Measurements from ENCODE around the gene HPN. TPM values are rescaled to one million over a fixed set of nuclear protein-coding genes. Genes with fewer than 3 reads are reported as not detected.

HPN gene
- total RNA-seq, 1 experiment from 2014 or later: 0.84 TPM

GRCh38 chr19:35052599-35053190 is 11.2 kb downstream of the HPN start:
- DNase-seq (ENCODE audit: low read depth): no peak
- in situ Hi-C loops (cut with HindIII; ENCODE audit: low pct_unique_long_range_greater_than_20kb, low sequenced_read_pairs): no loop called here

DNA sequence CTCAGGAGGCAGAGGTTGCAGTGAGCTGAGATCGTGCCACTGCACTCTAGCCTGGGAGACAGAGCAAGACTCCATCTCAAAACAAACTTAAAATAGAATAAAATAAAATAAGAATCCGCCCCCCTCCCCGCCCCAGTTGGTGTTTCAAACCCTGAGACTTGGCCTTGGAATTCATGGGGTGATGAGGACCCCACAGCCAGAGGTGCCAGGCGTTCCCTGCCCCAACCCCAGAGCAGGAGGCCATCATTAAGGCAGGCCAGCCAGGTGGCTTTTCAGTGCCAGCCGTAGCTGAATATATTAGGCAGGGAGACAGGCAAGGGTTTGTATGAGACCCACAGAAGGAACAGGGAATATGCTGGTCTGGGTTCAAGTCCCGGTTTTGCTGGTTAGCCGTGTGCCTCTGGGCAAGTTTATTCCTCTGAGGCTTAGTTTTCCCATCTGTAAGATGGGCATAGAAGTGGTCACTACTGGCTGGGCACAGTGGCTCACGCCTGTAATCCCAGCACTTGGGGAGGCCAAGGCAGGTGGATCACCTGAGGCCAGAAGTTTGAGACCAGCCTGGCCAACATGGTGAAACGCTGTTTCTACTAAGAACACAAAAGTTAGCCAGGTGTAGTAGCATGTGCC is 12.3 kb downstream of the HPN start:
- no peak for DNase-seq (ENCODE audit: low read depth)
- in situ Hi-C loops (cut with HindIII; ENCODE audit: low pct_unique_long_range_greater_than_20kb, low sequenced_read_pairs): no loop called here

- in situ Hi-C loops (cut with HindIII; ENCODE audit: low pct_unique_long_range_greater_than_20kb, low sequenced_read_pairs): no loop called here
These were observed 13.1 kb downstream of the HPN start for GRCh38 chr19:35054626-35055025.

DNA sequence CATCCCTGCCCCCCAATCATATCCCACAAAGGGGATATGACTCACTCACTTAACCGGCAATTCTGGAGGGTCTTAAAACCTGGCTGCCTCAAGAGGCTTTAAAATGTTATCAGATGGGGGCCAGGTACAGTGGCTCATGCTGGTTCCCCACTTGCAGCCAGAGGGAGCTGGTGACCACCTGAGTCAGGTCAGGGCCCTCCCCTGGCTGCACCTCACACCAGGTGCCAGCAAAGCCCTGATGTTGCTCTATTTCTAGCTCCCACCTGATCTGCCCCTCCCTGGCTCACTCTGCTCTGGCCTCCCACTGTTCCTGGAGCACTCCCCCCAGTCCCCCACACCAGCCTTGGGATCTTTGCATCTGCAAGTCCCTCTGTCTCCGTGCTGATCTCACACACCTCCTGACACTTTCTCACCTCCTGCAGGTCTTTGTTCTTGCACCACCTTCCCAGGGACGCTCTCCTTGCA is 14.2 kb downstream of the HPN start:
- no peak for DNase-seq (ENCODE audit: low read depth)
- in situ Hi-C loops (cut with HindIII; ENCODE audit: low pct_unique_long_range_greater_than_20kb, low sequenced_read_pairs): no loop called here

More at GRCh38 chr19:35054626-35055025, 13.1 kb downstream of the HPN start:
- no peak for DNase-seq (ENCODE audit: low read depth)

GRCh38 chr19:35056513-35057063 is 15.1 kb downstream of the HPN start:
- in situ Hi-C loops (cut with HindIII; ENCODE audit: low pct_unique_long_range_greater_than_20kb, low sequenced_read_pairs): no loop called here
- no peak for DNase-seq (ENCODE audit: low read depth)

DNA sequence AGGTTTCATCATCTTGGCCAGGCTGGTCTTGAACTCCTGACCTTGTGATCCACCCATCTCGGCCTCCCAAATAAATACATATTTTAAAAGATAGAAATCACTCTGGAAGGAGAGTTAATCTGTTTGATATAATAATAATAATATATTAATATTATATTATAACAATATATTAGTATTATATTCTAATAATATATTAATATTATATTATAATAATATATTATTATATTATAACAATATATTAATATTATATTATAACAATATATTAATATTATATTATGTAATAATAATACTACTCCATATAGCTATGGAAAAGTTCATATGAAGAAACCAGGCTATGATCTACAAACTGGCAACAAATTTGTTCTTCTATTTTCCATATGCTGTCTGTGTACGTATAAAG is 16.8 kb downstream of the HPN start:
- in situ Hi-C loops (cut with HindIII; ENCODE audit: low pct_unique_long_range_greater_than_20kb, low sequenced_read_pairs): no loop called here
- no peak for DNase-seq (ENCODE audit: low read depth)

- in situ Hi-C loops (cut with HindIII; ENCODE audit: low pct_unique_long_range_greater_than_20kb, low sequenced_read_pairs): no loop called here
- no peak for DNase-seq (ENCODE audit: low read depth)
These were observed 17.7 kb downstream of the HPN start for GRCh38 chr19:35059006-35059798.

GRCh38 chr19:35059799-35060091 is 18.2 kb downstream of the HPN start:
- in situ Hi-C loops (cut with HindIII; ENCODE audit: low pct_unique_long_range_greater_than_20kb, low sequenced_read_pairs): no loop called here

GRCh38 chr19:35060160-35060855 is 18.8 kb downstream of the HPN start:
- in situ Hi-C loops (cut with HindIII; ENCODE audit: low pct_unique_long_range_greater_than_20kb, low sequenced_read_pairs): no loop called here
- no peak for DNase-seq (ENCODE audit: low read depth)

More at GRCh38 chr19:35059799-35060091, 18.2 kb downstream of the HPN start:
- no peak for DNase-seq (ENCODE audit: low read depth)

DNA sequence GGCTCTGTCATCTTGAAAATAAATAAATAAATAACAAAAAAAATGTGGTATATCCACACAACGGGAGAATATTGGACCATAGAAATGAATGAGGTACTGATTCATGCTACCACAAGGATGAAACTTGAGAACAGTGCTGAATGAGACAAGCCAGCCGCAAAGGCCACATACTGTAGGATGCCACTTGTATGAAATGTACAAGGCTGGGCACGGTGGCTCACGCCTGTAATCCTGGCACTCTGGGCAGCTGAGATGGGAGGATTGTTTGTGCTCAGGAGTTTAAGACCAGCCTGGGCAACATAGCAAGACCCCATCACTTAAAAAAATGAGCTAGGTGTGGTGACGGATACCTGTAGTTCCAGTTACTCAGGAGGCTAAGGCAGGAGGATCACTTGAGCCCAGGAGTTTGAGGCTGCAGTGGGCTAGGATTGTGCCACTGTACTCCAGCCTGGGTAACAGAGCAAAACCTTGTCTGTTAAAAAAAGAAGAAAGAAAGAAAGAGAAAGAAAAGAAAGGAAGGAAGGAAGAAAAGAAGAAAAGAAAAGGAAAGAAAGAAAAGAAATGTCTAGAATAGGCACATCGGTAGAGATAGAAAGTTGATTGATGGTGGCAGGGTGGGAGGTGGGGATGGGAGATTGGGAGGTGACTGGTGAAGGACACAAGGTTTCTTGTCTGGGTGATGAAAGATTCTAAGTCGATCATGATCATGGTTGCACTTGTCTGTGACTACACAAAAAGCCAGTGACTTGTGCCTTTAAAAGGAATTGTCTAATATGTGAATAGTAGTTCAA is 20.3 kb downstream of the HPN start:
- DNase-seq (ENCODE audit: low read depth): no peak
- in situ Hi-C loops (cut with HindIII; ENCODE audit: low pct_unique_long_range_greater_than_20kb, low sequenced_read_pairs): no loop called here

DNA sequence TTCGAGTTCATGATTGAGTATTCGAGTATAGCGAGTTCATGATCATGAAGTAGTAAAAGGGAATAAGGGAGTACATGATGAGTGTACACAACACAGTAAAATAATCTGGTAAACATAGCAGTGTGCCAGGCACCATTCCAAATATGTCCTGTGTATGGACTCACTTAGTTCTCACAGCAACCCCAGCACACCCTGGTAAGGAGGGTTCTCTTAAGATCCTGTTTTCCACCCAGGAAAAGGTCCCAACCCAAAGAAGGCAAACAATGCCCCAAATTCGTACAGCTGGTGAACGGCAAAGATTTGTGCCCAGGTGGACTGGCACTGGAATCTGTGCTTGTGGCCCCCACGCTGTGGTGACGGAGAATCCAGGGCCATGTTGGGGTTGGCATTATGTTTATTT is 21.4 kb downstream of the HPN start:
- no peak for DNase-seq (ENCODE audit: low read depth)
- in situ Hi-C loops (cut with HindIII; ENCODE audit: low pct_unique_long_range_greater_than_20kb, low sequenced_read_pairs): no loop called here

GRCh38 chr19:35063940-35064818 is 22.7 kb downstream of the HPN start:
- in situ Hi-C loops (cut with HindIII; ENCODE audit: low pct_unique_long_range_greater_than_20kb, low sequenced_read_pairs): no loop called here
- DNase-seq (ENCODE audit: low read depth): peak; percentile 17

DNA sequence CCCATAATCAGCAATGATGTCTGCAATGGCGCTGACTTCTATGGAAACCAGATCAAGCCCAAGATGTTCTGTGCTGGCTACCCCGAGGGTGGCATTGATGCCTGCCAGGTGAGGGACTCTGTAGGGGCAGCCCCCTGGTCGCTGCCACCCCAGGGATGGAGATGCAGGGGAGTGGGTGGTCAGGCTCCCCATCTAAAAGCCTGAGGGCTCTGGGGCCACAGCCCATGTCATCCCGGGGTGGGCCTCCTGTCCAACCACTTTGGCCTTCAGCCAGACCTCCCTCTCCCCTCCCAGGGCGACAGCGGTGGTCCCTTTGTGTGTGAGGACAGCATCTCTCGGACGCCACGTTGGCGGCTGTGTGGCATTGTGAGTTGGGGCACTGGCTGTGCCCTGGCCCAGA is 24.1 kb downstream of the HPN start:
- in situ Hi-C loops (cut with HindIII; ENCODE audit: low pct_unique_long_range_greater_than_20kb, low sequenced_read_pairs): no loop called here
- no peak for DNase-seq (ENCODE audit: low read depth)

GRCh38 chr19:35066121-35066520 is 24.6 kb downstream of the HPN start:
- in situ Hi-C loops (cut with HindIII; ENCODE audit: low pct_unique_long_range_greater_than_20kb, low sequenced_read_pairs): no loop called here

DNA sequence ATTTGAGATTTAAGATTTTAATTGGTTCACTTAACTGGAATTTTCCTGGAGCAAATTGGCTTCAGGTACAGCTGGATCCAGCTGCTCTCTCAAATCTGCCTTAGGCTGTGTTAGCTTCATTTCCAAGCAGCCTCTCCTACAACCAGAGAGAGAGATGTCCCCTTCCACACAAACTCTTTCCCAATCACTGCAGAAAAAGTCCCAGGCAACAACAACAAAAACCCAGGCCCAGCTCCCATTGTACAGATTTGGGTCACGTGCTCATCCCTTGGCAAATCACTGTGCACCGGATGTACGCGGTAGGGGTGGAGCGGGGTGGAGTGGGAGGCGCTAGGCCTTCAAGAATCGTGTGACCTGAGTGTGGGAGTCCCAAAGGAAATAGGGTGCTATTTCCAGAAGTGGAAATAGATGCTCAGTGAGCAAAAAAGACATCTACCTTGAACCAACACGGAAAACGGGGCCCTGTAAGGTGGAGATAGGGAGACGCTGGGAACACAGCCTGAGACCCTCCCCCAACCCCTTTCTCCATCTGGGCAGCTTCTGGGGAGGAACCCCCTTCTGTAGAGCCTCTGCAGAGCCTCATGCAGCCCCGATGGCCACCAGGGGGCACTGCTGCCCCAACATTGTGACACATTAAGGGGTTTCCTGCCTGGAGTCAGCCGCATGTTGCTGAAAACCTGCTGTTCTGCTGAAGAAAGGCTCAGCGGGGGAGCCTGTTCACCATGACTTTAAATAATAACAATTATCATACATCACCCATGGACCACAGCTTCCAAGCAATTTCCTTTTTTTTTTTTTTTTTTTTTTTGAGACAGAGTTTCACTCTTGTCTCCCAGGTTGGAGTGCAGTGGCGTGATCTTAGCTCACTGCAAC is 25.4 kb downstream of the HPN start:
- DNase-seq (ENCODE audit: low read depth): peak; percentile 58
- in situ Hi-C loops (cut with HindIII; ENCODE audit: low pct_unique_long_range_greater_than_20kb, low sequenced_read_pairs): no loop called here

More at GRCh38 chr19:35066121-35066520, 24.6 kb downstream of the HPN start:
- no peak for DNase-seq (ENCODE audit: low read depth)

- in situ Hi-C loops (cut with HindIII; ENCODE audit: low pct_unique_long_range_greater_than_20kb, low sequenced_read_pairs): no loop called here
- no peak for DNase-seq (ENCODE audit: low read depth)
These were observed 27.6 kb downstream of the HPN start for GRCh38 chr19:35068941-35069634.

Measured in Caki2 (cell line).